22Rv1 (cell line): ENCODE measurements around the gene IL24.

ENCODE experiments used
- CTCF ChIP-seq: fragments of 450-650 bp; IDR thresholded peaks from 2 replicates; pipeline ENCODE4 v1.5.1; 2017; ENCODE audit warnings: mild to moderate bottlenecking
- ZFX ChIP-seq: fragments of 450-650 bp; IDR thresholded peaks from 2 replicates; pipeline ENCODE4 v1.6.1; 2017; ENCODE audit warnings: antibody characterized with exemption, borderline replicate concordance

- TF ChIP-seq CTCF (no peak), ZFX (no peak)
Observed at GRCh38 chr1:206850401-206850800, 46.8 kb upstream of the IL24 start.
